Cardiac muscle cell (in vitro differentiated cells and primary cell): Measurements from ENCODE around the gene AHDC1. TPM values are rescaled to one million over a fixed set of nuclear protein-coding genes. Genes with fewer than 3 reads are reported as not detected.

Source experiments
- DNase-seq, 2 donors: peaks; one replicate each; pipeline versions ENCODE4 v3.0.0 to v3.0.0-alpha.2; 2010 to 2017; ENCODE audit warnings: low read depth in 1 of 2, low spot score in 1 of 2
- H3K27ac ChIP-seq: fragments of 200-600 bp; sonication (generic); 2 replicates; pipeline ENCODE4 v1.5.1; 2016
- H3K27me3 ChIP-seq: fragments of 200-600 bp; sonication (generic); 2 replicates; pipeline ENCODE4 v1.6.0; 2016; ENCODE audit warnings: control low read depth
- H3K36me3 ChIP-seq: fragments of 200-600 bp; sonication (generic); 2 replicates; pipeline ENCODE4 v1.5.1; 2016; ENCODE audit warnings: control low read depth
- H3K4me1 ChIP-seq: fragments of 200-600 bp; sonication (generic); 2 replicates; pipeline ENCODE4 v1.8.1; 2017; ENCODE audit warnings: low read depth, mild to moderate bottlenecking, mixed run types
- H3K4me3 ChIP-seq: fragments of 200-600 bp; sonication (generic); 2 replicates; pipeline ENCODE4 v1.5.1; 2016; ENCODE audit warnings: mild to moderate bottlenecking
- H3K9me3 ChIP-seq: fragments of 200-600 bp; sonication (generic); 2 replicates; pipeline ENCODE4 v1.5.1; 2017; ENCODE audit warnings: low read depth, mild to moderate bottlenecking, control low read depth
- CTCF ChIP-seq: IDR thresholded peaks from 2 replicates; pipeline ENCODE4 v1.5.1; 2012; ENCODE audit warnings: low read depth, mild to moderate bottlenecking, low read length
- polyA plus RNA-seq: library from polyadenylated mRNA; unstranded; fragments of >200 nt; fragmentation: Nextera tagmentation; extraction: Ambion mirVana; gene quantifications from 2 replicates; pipeline ENCODE4 v1.2.1, GENCODE V29; 2016
- total RNA-seq: library from RNA; depleted of rRNA; stranded (reverse); fragments of >200 nt; gene quantifications from 2 replicates; pipeline ENCODE4 v1.2.3, GENCODE V29; 2016

AHDC1 gene
- total and polyA plus RNA-seq, 2 experiments from 2014 or later = 16.3 to 58.1 TPM

GRCh38 chr1:27562534-27563340 lies 41.2 kb downstream of the AHDC1 start:
- no peaks in the 10 kb centered on the region for H3K36me3 ChIP-seq
- no peak for DNase-seq
- H3K9me3 ChIP-seq = no peaks in the 10 kb centered on the region
- H3K27ac ChIP-seq = peak overlapping the region; percentile 88
- H3K27me3 ChIP-seq = no peaks in the 10 kb centered on the region
- TF ChIP-seq CTCF = no peak
- H3K4me3 ChIP-seq = no peak overlapping the region
- peaks cover 76% of the 10 kb centered on the region for H3K4me1 ChIP-seq

GRCh38 chr1:27562021-27562420 lies 41.9 kb downstream of the AHDC1 start:
- TF ChIP-seq CTCF = no peak
- Histone ChIP-seq H3K36me3 (no peaks in the 10 kb centered on the region), H3K27ac (peak overlapping the region; percentile 88)

GRCh38 chr1:27561124-27561899 lies 42.6 kb downstream of the AHDC1 start:
- no peak for DNase-seq
- no peaks in the 10 kb centered on the region for H3K9me3 ChIP-seq
- no peaks in the 10 kb centered on the region for H3K36me3 ChIP-seq
- no peak for TF ChIP-seq CTCF
- H3K27ac ChIP-seq = peak overlapping the region; percentile 88
- H3K4me3 ChIP-seq = no peak overlapping the region
- H3K4me1 ChIP-seq = peaks cover 68% of the 10 kb centered on the region
- H3K27me3 ChIP-seq = no peaks in the 10 kb centered on the region

More at GRCh38 chr1:27562021-27562420, 41.9 kb downstream of the AHDC1 start:
- H3K4me3 ChIP-seq = no peak overlapping the region
- H3K27me3 ChIP-seq = no peaks in the 10 kb centered on the region
- H3K4me1 ChIP-seq = peaks cover 69% of the 10 kb centered on the region
- no peak for DNase-seq
- H3K9me3 ChIP-seq = no peaks in the 10 kb centered on the region

- H3K4me1 ChIP-seq = peaks cover 66% of the 10 kb centered on the region
These were observed 43.4 kb downstream of the AHDC1 start for GRCh38 chr1:27560268-27561123.

More at GRCh38 chr1:27560268-27561123, 43.4 kb downstream of the AHDC1 start:
- Histone ChIP-seq H3K36me3 (no peaks in the 10 kb centered on the region), H3K27me3 (no peaks in the 10 kb centered on the region), H3K9me3 (no peaks in the 10 kb centered on the region), H3K4me3 (no peak overlapping the region), H3K27ac (peak overlapping the region; percentile 88)
- DNase-seq = no peak
- no peak for TF ChIP-seq CTCF
